IPS DF 6.9 (cell line): Measurements from ENCODE around the gene NUDT1.

Experiments
- DNase-seq: peaks from one replicate; pipeline ENCODE4 v3.0.0-alpha.2; 2013; ENCODE audit warnings: low read depth, low spot score
- H3K27ac ChIP-seq: one replicate; pipeline ENCODE4 v1.5.1; 2013; ENCODE audit warnings: low read length, control low read depth
- H3K27me3 ChIP-seq: 2 replicates; pipeline ENCODE4 v1.6.1; 2013; ENCODE audit warnings: mild to moderate bottlenecking, low read length; ENCODE audit not compliant: control insufficient read depth, insufficient read depth
- H3K36me3 ChIP-seq: 2 replicates; pipeline ENCODE4 v1.6.1; 2013; ENCODE audit warnings: low read length; ENCODE audit not compliant: control insufficient read depth, insufficient read depth
- H3K4me1 ChIP-seq: 2 replicates; pipeline ENCODE4 v1.6.1; 2013; ENCODE audit warnings: low read length; ENCODE audit not compliant: control insufficient read depth, insufficient read depth
- H3K4me3 ChIP-seq: 2 replicates; pipeline ENCODE4 v1.5.1; 2013; ENCODE audit warnings: mild to moderate bottlenecking, low read length
- H3K9me3 ChIP-seq: 2 replicates; pipeline ENCODE4 v1.6.1; 2013; ENCODE audit warnings: low read length, inconsistent platforms; ENCODE audit not compliant: control insufficient read depth, insufficient read depth
- WGBS: extraction: QIAGEN DNeasy Blood & Tissue Kit; methylation state at CpG from one replicate; pipeline ENCODE4 v1.1.7; 2013; ENCODE audit warnings: mixed read lengths, missing lambda C conversion rate; ENCODE audit not compliant: insufficient read length, insufficient coverage; 5-methylcytosine and 5-hydroxymethylcytosine counted together

NUDT1 gene

GRCh38 chr7:2233926-2234325 is 8.1 kb upstream of the NUDT1 start:
- no peaks in the 10 kb centered on the region for H3K4me1 ChIP-seq
- H3K27ac ChIP-seq: no peak overlapping the region
- H3K4me3 ChIP-seq: no peak overlapping the region
- H3K9me3 ChIP-seq: no peaks in the 10 kb centered on the region
- peaks cover 28% of the 10 kb centered on the region for H3K36me3 ChIP-seq
- no CpG with 5 or more reads among the region's 3 CpGs for WGBS
- no peak for DNase-seq
- H3K27me3 ChIP-seq: no peaks in the 10 kb centered on the region

GRCh38 chr7:2237109-2237602 is 4.9 kb upstream of the NUDT1 start:
- no peaks in the 10 kb centered on the region for H3K9me3 ChIP-seq
- no peak overlapping the region for H3K27ac ChIP-seq
- DNase-seq: no peak
- no peaks in the 10 kb centered on the region for H3K27me3 ChIP-seq
- H3K4me3 ChIP-seq: no peak overlapping the region
- H3K4me1 ChIP-seq: no peaks in the 10 kb centered on the region
- peaks cover 25% of the 10 kb centered on the region for H3K36me3 ChIP-seq
- WGBS: no CpG with 5 or more reads among the region's 12 CpGs

DNA sequence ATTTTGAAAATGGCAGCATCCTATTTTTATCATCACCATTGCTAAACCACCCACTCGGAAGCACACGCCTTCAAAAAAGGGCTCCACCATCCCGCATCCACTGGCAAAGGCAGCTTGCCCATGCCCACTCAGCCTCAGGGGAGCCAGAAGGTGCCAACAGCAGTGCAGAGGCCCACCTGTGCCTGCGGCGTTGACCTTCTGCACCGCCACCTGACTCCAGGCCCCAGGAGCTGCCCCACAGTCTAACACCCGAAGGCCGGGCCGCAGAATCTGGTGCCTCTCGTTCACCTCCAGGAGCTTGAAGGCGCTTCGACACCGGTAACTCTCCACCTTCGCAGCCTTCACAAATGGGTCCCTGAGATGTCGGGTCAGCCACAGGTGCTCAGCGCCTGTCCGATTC is 2.8 kb upstream of the NUDT1 start:
- H3K36me3 ChIP-seq: peaks cover 25% of the 10 kb centered on the region
- no peaks in the 10 kb centered on the region for H3K9me3 ChIP-seq
- no peaks in the 10 kb centered on the region for H3K27me3 ChIP-seq
- peaks cover 4% of the 10 kb centered on the region for H3K4me1 ChIP-seq
- no peak overlapping the region for H3K4me3 ChIP-seq
- H3K27ac ChIP-seq: no peak overlapping the region
- DNase-seq: no peak
- WGBS: no CpG with 5 or more reads among the region's 17 CpGs

DNA sequence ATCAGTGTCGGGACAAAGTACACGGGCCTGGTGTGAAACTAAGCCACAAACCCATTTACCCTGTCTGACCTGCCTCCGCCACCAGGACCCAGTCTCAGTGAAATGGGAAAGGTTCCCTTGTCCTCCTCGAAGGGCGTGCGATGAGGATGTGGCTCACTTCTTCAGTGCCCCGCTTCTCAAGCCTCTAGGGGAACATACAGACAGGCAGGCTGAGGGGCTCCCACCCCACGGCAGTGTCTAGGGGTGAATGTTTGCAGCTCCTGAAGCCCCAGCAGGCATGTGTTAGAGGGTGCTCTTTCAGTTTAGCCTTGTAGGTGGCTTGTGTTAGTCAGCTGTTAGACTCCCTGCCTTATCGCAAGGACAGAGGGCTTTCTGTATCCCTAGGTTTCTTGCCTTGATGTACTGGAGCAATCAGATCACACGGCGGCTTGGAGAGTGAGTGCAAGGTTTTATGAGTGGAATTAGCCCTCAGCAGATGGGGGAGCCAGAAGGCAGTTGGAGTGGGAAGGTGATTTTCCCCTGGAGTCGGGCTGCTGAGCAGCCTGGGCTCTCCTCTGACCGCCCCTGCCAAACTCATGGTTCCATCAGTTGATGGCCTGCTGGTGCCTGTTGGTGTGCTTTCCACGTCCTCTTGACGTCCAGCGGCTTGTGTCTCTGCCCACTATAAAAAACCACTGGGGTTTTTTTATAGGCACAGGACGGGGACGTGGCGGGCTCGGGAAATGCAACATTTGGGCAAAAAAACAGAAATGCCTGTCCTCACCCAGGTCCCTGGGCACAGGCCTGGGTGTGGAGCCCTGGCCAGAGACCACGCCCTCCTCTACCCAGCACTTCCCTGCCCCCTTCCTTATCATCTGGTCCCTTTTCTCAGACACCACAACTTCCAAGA is 759 bp downstream of the NUDT1 start:
- WGBS: no CpG with 5 or more reads among the region's 21 CpGs
- no peak for DNase-seq
- H3K4me3 ChIP-seq: peak overlapping the region; percentile 98; the same call in 1 of the 2 replicates
- no peaks in the 10 kb centered on the region for H3K9me3 ChIP-seq
- no peak overlapping the region for H3K27ac ChIP-seq
- H3K36me3 ChIP-seq: peaks cover 17% of the 10 kb centered on the region
- H3K4me1 ChIP-seq: peaks cover 4% of the 10 kb centered on the region
- no peaks in the 10 kb centered on the region for H3K27me3 ChIP-seq

GRCh38 chr7:2243458-2243857 is 1.4 kb downstream of the NUDT1 start:
- Histone ChIP-seq H3K36me3 (peaks cover 11% of the 10 kb centered on the region), H3K9me3 (no peaks in the 10 kb centered on the region), H3K4me3 (no peak overlapping the region), H3K27ac (no peak overlapping the region), H3K27me3 (no peaks in the 10 kb centered on the region), H3K4me1 (peaks cover 4% of the 10 kb centered on the region)
- no peak for DNase-seq
- WGBS: no CpG with 5 or more reads among the region's 12 CpGs

GRCh38 chr7:2244404-2244995 is 2.5 kb downstream of the NUDT1 start:
- no peak overlapping the region for H3K27ac ChIP-seq
- peaks cover 4% of the 10 kb centered on the region for H3K4me1 ChIP-seq
- peaks cover 4% of the 10 kb centered on the region for H3K36me3 ChIP-seq
- no peaks in the 10 kb centered on the region for H3K9me3 ChIP-seq
- H3K4me3 ChIP-seq: no peak overlapping the region
- DNase-seq: no peak
- WGBS: 100% methylated on average over 6 of the region's 25 CpGs
- H3K27me3 ChIP-seq: no peaks in the 10 kb centered on the region

DNA sequence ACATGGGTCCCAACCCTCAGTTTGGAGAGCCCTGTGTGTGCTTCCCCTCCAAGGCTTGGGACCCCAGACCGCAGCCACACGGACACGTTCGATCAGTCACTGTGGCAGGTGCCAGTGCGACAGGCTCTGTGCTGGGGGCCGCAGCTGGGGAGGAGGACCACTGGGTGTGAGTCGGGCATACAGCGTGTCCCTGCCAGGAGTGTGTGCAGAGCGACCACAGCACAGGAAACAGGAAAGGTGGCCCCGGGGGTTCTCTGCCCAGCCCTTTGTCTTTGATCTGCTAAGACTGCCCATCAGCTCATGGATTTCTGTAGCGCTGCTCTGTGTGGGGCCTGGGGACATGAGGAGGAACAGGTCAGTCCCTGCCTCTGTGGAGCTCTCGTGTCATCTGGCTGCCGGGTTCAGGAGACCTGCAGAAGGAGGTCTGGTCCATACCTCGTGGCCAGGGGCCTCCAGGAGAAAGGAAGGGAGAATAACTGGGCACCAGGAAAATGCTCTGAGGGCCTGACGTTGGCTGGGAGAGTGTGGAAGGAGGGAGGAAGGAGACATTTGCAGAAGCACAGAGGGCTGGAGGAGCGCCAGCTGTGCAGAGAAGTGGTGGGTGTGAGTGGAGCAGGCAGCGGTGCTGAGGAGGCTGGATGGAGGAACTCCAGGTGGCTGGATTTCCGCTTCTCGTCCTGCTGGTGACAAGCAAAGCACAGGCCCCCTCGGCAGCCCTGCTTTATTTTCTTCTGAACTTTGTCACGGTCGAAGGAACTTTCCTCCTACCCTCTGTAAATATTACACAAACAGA is 4.1 kb downstream of the NUDT1 start:
- H3K27me3 ChIP-seq: no peaks in the 10 kb centered on the region

GRCh38 chr7:2247141-2247995 is 5.3 kb downstream of the NUDT1 start:
- Histone ChIP-seq H3K27ac (no peak overlapping the region), H3K36me3 (peaks cover 8% of the 10 kb centered on the region; the same call in 1 of the 2 replicates), H3K9me3 (no peaks in the 10 kb centered on the region), H3K4me3 (no peak overlapping the region), H3K4me1 (peaks cover 4% of the 10 kb centered on the region), H3K27me3 (no peaks in the 10 kb centered on the region)
- WGBS: no CpG with 5 or more reads among the region's 36 CpGs
- DNase-seq: no peak

More for the DNA sequence above, 4.1 kb downstream of the NUDT1 start:
- WGBS: no CpG with 5 or more reads among the region's 22 CpGs
- Histone ChIP-seq H3K4me3 (no peak overlapping the region), H3K36me3 (peaks cover 8% of the 10 kb centered on the region; the same call in 1 of the 2 replicates), H3K27ac (no peak overlapping the region), H3K4me1 (peaks cover 4% of the 10 kb centered on the region), H3K9me3 (no peaks in the 10 kb centered on the region)
- no peak for DNase-seq

- H3K4me1 ChIP-seq: no peaks in the 10 kb centered on the region; the same call in 1 of the 2 replicates
- peaks cover 10% of the 10 kb centered on the region; the same call in 1 of the 2 replicates for H3K36me3 ChIP-seq
- H3K4me3 ChIP-seq: no peak overlapping the region
- H3K27me3 ChIP-seq: no peaks in the 10 kb centered on the region
- H3K27ac ChIP-seq: no peak overlapping the region
- DNase-seq: no peak
- H3K9me3 ChIP-seq: no peaks in the 10 kb centered on the region
- no CpG with 5 or more reads among the region's 24 CpGs for WGBS
These were observed 7.1 kb downstream of the NUDT1 start for GRCh38 chr7:2248984-2249694.
